Measurements from ENCODE around the gene CD209.
"Not testable (repeated sequence)": the region's sequence is repeated elsewhere in the genome, so short reads cannot be mapped to it uniquely, and the experiment has no call there.

The CD209 gene

DNA sequence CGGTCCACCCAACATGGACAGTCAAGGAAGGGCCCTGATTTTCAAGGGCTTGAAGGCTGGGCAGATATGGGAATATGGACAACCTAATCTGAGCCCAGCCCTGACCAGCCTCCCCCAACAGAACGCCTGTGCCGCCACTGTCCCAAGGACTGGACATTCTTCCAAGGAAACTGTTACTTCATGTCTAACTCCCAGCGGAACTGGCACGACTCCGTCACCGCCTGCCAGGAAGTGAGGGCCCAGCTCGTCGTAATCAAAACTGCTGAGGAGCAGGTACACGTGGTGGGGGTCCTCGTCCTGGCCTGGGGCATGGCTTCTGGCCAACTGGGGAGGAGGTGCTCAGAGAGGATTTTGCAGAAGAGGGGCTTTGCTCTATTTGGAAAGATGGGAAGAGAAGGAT is 19.2 kb upstream of the CD209 start:
- DNase-seq, result no peak

DNA sequence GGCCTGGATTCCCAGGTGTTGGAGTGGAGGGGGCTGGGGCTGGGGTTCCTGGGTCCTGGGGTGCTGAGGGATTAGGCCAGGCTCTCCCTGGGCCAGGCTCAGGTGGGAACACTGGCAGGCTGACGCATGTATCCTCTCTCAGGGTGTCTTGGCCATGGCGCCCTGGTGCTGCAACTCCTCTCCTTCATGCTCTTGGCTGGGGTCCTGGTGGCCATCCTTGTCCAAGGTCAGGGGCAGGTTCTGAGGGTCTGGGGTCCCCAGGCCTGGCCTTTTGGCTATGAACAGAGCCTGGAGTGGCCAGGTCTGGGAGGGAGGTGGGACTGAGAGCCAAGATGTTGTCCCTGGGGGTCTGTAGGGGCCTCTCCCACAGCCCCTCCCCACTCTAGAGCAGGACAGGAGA is 17.7 kb upstream of the CD209 start:
- DNase-seq, result not testable (repeated sequence)

DNA sequence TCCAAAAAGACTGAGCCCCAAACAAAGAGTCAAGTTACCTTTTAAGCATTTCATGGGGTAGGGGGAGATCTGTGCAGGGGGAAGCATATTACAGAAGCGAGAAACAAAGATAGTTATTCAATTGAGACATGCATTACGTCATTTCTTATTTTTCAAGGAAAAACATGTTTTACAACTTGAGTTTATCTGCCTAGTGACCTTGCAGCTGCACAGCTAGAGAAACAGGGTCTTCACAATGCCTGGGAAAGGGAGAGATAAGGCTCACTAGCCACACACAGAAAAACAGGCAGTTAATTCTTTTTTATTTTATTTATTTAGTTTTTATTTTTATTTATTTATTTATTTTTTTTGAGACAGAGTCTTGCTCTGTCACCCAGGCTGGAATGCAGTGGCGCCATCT is 16.8 kb upstream of the CD209 start:
- DNase-seq, result not testable (repeated sequence)

DNA sequence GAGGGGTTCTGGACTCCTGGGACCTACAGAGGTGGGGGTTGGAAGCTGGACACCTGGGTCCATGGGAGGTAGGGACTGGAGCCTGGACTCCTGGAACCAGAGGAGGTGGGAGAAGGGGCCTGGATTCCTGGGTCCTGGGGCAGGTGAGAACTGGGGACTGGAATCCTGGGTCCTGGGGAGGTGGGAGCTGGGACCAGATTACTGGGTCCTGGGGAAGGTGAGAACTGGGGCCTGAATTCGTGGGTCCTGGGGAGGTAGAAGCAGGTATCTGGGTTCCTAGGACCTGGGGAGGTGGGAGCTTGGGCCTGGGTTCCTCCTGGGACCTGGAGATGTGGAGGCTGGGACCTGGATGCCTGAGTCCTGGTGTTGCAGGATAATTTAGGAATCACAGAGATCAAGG is 16.4 kb upstream of the CD209 start:
- no peak for DNase-seq

DNA sequence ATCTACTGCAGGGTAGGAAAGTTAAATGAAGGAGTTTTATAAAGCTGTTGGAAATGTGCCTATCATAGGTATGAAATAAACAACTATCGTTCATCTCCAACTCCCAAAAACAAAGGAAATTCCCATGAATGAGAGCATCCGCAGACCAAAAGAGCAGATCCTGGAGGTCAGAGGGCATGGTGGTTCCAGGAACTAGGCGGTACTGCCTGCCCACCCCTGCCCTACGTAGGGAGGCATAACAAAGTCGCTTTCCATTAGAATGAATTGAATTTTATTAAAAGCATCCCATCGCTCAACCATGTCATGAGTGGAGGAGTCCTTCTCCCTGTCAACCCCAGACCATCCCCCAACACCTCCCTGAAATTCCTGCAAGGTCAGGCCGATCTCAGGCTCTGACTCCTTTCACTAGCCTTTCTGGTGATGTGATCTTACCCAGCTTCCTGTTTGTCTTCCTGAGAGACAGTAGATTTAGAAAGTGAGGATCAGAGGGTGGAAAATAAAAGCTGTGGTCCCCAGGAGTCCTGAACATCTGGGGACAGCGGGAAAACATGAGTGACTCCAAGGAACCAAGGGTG is 15.5 kb upstream of the CD209 start, which contains the start of gene CLEC4M:
Gene CLEC4M (plus strand): TSS at position 525 of the 575 bp plus-strand sequence. CDS start 24 bp downstream, at position 549.
- no peak for DNase-seq

DNA sequence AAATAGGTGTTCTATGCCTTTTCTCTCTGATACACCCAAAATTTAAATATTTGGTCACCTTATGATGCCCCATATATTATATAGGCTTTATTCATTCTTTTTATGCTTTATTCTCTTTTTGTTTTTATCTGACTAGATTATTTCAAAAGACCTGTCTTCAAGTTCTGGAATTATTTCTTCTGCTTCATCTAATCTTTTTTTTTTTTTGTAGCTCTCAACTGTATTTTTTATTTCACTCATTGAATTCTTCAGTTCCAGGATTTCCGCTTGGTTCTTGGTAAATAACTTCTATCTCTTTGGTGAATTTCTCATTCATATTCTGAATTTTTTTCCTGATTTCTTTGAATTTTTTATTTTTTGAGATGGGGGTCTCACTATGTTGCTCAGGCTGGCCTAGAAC is 11.8 kb upstream of the CD209 start:
- no peak for DNase-seq

DNA sequence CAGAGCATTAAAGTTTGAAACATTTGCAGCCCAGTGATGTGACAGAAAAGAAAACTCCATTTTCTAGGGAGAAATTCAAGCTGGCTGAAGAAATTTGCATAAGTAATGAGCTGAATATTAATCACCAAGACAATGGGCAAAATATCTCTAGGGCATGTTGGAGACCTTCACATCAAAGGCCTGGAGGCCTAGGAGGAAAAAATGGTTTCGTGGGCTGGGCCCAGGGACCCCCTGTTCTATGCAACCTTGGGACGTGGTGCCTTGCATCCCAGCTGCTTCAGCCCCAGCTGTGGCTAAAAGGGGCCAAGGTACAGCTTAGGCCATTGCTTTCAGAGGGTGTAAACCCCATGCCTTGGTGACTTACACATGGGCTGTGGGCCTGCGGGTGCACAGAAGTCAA is 10.0 kb upstream of the CD209 start:
- DNase-seq, result no peak

DNA sequence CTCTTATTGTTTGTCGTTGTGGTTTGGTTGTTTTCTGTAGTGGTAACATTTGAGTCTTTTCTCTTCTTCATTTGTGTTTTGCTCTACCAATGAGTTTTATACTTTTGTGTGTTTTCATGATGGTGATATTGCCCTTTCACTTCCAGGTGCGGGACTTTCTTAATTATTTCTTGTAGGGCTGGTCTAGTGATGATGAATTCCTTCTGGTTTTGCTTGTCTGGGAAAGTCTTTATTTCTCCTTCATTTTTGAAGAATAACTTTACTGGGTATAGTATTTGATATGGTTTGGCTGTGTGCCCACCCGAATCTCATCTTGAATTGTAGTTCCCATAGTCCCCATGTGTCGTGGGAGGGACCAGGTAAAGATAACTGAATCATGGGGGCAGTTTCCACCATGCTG is 8.9 kb upstream of the CD209 start:
- DNase-seq, result no peak

DNA sequence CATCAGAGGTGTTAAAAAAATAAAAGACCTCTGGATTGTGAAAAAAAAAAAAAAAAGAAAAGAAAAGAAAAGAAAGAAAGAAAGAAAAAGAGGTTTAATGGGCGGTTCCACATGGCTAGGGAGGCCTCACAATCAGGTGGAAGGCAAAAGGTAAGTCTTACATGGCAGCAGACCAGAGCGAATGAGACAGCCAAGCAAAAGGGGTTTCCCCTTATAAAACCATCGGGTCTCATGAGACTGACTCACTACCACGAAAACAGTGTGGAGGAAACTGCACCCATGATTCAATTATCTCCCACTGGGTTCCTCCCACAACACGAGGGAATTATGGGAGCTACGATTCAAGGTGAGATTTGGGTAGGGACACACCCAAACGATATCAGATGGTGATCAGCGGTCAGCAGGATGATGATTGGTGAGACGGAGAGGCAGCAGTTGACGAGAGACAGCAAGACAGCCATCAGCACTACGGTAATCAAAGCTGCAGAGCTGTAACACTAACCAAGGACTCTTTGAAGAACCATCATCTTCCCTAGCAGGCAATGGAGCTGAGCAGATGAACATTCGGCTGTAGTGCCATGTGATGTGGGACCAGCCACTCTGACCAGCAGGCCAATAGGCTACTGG is 3.9 kb upstream of the CD209 start:
- peak; percentile 19 for DNase-seq

DNA sequence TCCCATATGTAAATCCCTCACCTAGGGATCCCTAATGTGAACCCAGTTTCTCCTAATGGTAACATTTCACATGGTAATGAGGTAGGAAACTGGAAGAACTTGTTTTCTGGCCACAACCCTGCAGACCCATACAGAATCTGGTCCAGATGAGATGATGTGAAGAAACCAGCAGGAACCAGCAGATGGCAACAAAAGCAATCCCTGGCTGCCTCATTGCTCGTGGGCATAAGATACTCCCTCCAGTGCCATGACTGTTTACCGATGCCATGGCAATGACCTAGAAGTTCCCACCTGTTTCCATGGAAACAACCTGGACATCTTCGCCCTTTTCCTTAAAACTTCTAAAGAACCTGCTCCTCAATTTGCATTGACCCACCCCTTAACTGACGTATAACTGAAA is 1.4 kb upstream of the CD209 start:
- no peak for DNase-seq

DNA sequence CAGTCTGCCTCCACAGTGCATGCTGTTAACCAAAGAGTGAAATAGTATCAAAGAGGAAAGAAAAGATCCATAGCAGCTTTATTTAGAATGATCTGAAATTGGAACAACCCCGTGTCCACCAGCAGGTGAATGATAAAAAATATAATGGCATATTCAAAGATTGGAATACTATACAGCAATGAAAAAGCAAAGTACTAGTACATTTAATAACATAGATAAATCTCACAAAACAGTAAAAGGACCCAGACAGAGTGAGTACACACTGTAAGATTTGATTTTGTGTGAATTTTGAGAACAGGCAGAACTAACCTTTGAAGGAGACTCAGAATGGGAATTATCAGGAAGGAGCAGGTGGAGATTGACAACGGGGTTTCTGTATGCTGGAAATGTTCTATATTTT is 837 bp upstream of the CD209 start:
- no peak for DNase-seq

DNA sequence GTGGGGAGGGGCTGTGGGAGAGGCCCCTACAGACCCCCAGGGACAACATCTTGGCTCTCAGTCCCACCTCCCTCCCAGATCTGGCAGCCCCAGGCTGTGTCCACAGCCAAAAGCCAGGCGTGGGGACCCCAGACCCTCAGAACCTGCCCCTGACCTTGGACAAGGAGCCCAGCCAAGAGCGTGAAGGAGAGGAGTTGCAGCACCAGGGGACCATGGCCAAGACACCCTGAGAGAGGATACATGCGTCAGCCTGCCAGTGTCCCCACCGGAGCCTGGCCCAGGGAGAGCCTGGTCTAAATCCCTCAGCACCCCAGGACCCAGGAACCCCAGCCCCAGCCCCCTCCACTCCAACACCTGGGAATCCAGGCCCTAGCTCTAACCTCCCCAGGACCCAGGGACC is 1.0 kb downstream of the CD209 start:
- not testable (repeated sequence) for DNase-seq

DNA sequence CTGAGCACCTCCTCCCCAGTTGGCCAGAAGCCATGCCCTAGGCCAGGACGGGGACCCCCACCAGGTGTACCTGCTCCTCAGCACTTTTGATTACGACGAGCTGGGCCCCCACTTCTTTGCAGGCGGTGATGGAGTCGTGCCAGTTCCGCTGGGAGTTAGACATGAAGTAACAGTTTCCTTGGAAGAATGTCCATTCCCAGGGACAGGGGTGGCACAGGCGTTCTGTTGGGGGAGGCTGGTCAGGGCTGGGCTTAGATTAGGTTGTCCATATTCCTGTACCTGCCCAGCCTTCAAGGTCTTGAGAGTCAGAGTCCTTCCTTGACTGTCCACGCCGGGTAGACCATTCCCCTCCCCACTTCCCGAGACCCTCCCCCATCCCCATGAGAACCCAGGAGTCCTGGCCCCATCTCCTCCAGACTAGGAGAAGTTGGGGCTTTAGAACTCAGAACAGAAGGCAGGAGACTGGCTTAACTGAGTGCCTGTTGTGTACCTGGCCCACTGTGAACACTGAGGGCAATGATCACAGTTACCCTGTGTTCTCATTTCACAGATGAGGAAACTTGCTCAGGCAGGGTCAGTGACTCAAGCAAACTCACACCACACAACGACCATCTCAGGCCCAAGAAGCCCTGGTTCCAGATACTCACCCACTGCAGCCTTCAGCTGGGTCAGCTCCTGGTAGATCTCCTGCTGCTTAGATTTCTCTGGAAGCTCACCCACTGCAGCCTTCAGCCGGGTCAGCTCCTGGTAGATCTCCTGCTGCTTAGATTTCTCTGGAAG is 2.3 kb downstream of the CD209 start:
- DNase-seq, result no peak

DNA sequence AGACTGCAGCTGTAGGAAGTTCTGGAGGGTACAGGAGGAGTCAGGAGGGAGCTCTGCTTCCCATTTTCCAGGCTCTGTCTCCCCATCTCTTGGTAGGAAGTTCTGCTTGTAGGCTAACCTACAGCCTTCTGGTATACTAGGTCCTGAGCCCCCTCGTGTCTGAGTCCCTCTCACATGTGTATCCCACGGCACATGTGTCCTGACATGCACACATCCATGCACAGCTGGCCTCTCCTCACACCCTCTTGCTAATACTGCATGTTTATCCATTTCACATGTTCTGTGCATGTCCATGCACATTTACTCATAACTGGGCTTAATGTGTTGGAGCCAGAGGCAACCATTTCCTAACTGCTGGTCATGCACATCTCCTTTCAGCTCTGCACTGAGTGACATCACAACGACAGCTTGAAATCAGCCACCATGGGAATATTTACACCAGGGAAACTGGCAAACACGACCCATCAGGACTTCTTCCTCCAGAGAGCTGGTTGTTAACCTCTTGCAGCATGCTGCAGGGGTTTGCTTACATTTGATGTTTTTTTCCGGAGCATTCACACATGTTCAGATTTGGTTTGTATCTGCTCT is 3.0 kb downstream of the CD209 start:
- no peak for DNase-seq

DNA sequence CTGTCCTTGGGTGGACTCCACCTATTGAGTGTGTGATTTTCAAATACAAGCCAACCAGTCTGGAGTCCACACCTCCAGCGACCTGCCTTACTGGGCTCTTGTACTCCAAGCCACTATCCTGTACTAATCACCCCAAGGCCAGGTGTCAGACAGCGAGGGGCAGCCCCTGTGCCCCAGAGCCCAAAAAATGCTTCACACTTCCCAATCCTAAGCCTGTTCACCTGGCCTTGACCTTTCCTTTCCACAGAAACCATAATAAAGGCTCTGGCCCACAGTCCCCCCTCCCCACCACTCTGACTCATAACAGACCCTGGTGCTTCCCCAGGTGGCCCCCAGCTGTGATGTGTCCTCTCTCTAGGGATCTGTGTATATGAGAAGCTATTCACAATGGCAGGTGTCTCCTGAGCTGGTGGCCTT is 3.9 kb downstream of the CD209 start:
- no peak for DNase-seq

DNA sequence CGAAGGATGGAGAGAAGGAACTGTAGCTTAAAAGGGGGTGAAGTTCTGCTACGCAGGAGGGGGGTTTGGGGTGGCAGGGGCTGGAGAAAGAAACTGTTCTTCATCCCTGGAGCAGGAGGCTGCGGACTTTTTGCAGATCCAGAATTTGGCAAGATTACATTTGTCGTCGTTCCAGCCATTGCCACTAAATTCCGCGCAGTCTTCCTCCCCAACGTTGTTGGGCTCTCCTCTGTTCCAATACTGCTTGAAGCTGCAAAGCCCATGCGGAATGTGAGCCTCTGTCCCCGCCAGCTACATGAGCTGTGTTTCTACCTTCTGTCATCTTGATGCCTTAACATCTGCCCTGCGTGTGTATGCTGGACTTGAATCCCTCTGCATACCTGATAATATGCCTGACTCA is 4.3 kb downstream of the CD209 start:
- DNase-seq, result no peak

DNA sequence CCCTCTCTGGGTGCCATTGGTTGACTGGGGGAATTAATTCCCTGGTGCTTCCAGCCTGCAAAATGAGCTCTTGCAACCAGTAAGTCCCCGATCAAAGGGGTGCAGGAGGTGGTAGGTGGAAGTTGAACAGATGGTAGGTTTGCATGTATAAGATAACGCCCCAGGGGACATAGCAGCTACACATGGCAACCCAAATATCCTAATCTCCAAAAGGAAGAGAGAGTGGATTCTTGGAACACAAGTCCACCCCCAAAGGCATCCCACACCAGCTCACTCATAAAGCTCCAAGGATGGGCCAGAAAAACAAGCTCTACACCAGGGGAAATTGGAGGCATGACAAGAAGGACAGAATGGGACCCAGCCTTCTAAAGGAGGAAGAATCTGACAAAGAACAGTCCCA is 4.8 kb downstream of the CD209 start:
- no peak for DNase-seq

DNA sequence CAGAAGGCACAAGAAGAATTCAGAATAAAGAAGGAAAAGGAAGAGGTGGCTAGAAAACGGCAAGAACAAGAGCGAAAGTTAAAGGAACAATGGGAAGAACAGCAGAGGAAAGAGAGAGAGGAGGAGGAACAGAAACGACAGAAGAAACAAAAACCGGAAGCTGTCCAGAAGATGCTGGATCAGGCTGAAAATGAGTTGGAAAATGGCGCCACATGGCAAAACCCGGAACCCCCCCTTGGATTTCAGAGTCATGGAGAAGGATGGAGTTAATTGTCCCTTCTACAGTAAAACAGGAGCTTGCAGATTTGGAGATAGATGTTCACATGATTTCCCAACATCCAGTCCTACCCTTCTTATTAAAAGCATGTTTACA is 6.7 kb downstream of the CD209 start:
- no peak for DNase-seq

DNA sequence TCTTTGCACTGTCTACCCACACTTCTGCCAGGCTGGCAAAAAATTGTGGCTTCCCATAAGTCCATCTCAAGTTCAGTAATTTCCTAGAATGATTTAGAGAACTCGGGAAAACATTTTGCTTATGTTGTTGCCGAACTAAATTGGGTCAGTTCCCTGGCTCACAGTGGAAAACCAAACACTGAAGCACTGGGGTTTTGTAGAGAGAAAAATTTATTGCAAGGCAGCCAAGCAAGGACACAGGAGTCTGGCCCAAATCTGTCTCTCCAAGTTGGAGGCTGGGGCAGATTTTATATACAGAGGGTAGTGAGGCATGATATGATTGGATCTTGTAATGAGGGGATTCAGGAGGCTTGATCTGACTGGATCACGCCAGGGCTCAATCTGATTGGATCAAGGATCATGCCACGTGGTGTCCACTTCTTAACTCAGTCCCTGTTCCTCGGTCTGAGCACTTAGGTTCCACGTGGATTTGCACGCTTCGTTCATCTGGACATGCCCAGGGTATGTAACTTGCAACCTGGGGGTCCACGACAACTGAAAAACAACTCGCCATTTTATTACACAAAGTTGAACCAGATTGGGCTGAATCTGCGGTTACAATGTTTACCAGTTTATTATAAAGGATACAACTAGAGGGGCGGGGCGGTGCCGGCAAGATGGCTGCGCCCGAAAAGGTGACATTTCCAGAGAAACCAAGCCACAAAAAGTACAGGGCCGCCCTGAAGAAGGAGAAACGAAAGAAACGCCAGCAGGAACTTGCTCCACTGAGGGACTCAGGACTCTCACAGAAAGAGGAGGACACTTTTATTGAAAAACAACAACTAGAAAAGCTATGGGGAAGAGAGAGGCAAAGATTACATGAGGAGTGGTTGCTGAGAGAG is 7.3 kb downstream of the CD209 start:
- DNase-seq, result no peak

DNA sequence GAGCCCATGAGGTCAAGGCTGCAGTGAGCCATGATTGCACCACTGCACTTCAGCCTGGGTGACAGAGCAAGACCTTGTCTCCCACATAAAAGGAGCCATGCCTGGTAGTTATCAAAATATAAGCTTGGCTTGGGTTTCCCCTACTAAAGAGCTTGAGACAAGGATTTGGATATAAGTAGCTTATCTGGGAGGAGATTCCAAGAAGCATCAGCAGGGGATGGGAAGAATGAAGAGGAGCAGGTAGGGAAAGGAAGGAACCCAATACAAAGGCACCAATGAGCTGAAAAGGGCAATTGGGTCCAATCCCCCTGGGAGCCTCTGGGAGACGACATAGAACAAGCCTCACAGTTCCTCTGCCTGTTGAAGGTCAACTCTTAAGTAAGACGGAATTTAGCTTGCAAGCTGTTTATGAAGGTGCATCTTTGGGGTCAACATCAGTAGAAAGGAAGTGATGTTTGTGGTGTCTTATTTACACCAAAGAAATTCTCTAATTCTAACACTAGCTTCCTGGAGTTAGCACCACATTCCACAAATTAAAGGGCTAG is 8.1 kb downstream of the CD209 start:
- DNase-seq, result no peak

DNA sequence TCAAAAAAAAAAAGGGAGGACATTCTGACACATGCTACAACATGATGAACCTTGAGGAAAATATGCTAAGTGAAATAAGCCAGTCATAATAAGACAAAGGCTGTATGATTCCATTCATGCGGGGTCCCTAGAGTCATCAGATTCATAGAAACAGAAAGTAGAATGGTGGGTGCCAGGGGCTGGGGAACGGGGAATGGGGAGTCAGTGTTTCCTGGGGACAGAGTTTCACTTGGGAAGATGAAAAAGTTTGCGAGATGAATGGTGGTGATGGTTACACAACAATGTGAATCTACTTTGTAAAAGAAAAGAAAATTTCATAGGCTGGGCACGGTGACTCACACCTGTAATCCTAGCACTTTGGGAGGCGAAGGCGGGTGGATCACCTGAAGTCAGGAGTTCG is 9.3 kb downstream of the CD209 start:
- peak; percentile 10 for DNase-seq

DNA sequence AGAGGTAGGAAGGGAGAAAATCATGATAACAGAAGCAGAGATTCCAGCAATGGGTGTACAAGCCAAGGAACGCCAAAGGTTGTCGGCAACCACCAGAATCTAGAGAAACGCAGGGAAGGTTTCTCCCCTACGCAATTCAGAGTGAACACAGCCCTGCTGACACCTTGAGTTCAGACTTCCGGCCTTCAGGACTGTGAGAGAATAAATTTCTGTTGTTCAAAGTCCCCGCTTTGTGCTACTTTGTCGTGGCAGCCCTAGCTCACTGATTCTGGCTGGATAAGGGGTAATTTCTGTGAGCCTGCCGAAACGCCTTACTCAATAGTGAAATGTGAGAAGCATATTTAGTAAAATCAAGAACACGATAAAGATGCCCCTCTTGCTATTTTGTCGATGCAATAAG is 10.1 kb downstream of the CD209 start:
- DNase-seq, result no peak

DNA sequence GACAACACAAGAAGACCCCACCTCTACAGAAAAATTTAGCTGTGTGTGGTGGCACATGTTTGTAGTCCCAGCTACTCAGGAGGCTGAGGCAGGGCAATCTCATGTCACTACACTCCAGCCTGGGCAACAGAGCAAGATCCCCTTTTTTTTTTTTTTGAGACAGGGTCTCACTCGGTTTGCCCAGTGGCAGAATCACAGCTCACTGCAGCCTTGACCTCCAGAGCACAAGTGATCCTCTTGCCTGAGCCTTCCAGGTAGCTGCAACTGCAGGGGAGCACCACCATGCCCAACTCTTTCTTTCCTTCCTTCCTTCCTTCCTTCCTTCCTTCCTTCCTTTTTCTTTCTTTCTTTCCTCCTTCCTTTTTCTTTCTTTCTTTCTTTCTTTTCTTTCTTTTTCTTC is 11.2 kb downstream of the CD209 start:
- DNase-seq, result no peak
